Measurements from ENCODE around the gene NRCAM. TPM values are rescaled to one million over a fixed set of nuclear protein-coding genes. Genes with fewer than 3 reads are reported as not detected.
A peak's percentile ranks its signal among the peaks of the same experiment; 100 is the strongest.

Gene NRCAM
- total and polyA plus RNA-seq, 2 of the 13 experiments (the other 11 are each of a cell fraction or from before 2014, with no cell fraction given), result 0.31 to 0.33 TPM

- 59% methylated on average over 3 of the region's 3 CpGs for WGBS (ENCODE audit: low lambda C conversion rate)
- DNase-seq (ENCODE audit: low spot score) (no peak), ATAC-seq (no peak), FAIRE-seq (no peak)
- ChIA-PET POLR2A (no interaction called here), CTCF (ENCODE audit: low intra/inter-chr PET ratio, low total read pairs) (no interaction called here)
- no peak overlapping the region for H3K27ac ChIP-seq (ENCODE audit: extremely low read length, insufficient read depth, low read length)
- no peak overlapping the region for H2AFZ ChIP-seq (ENCODE audit: low read length)
- no peaks in the 10 kb centered on the region for H3K79me2 ChIP-seq (ENCODE audit: insufficient read depth, low read length)
- H3K9ac ChIP-seq (ENCODE audit: insufficient read depth, low read depth, low read length), result no peak overlapping the region
- in situ Hi-C loops (cut with HindIII; ENCODE audit: extremely low pct_ligation_motif_present, low pct_unique_long_range_greater_than_20kb) (loop anchor here (25.0 kb wide), 1 partner anchor 364 kb away; the partner anchor contains the start of gene CBLL1), intact Hi-C loops (cut with micrococcal nuclease; ENCODE audit: unreplicated experiment) (no loop called here)
- no peak overlapping the region for H3K4me3 ChIP-seq (replicated peaks in 1 of 3; ENCODE audit: insufficient read depth in 1 of 3, low read depth in 2 of 3, low read length in 3 of 3)
- no peaks in the 10 kb centered on the region for H3K9me3 ChIP-seq (ENCODE audit: low read length)
- H4K20me1 ChIP-seq (ENCODE audit: insufficient read depth, low read length), result no peaks in the 10 kb centered on the region
- no peaks in the 10 kb centered on the region; a peak in 1 of 5 replicates for H3K27me3 ChIP-seq (ENCODE audit: control insufficient read depth in 1 of 2, insufficient read depth in 2 of 2, low read length in 2 of 2)
- H3K4me2 ChIP-seq (ENCODE audit: low read depth, low read length), result no peak overlapping the region
- TF ChIP-seq, protein P1, sequence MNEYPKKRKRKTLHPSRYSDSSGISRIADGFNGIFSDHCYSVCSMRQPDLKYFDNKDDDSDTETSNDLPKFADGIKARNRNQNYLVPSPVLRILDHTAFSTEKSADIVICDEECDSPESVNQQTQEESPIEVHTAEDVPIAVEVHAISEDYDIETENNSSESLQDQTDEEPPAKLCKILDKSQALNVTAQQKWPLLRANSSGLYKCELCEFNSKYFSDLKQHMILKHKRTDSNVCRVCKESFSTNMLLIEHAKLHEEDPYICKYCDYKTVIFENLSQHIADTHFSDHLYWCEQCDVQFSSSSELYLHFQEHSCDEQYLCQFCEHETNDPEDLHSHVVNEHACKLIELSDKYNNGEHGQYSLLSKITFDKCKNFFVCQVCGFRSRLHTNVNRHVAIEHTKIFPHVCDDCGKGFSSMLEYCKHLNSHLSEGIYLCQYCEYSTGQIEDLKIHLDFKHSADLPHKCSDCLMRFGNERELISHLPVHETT (CRISPR knock-in tag; conservative IDR thresholded peaks at IDR 0.05), result no peak
- TF ChIP-seq HMG20B (CRISPR knock-in tag; conservative IDR thresholded peaks at IDR 0.05) (no peak), ZNF7 (CRISPR knock-in tag; IDR thresholded peaks at IDR 0.05) (peak; percentile 91), ZFP41 (CRISPR knock-in tag; IDR thresholded peaks at IDR 0.05; ENCODE audit: borderline replicate concordance) (no peak)
- peaks cover 28% of the 10 kb centered on the region for H3K4me1 ChIP-seq (ENCODE audit: insufficient read depth, low read length)
- BruUV-seq (replicated peaks), result no TSS peak
- no peaks in the 10 kb centered on the region for H3K36me3 ChIP-seq (replicated peaks in 1 of 2; ENCODE audit: control insufficient read depth in 1 of 2, insufficient read depth in 2 of 2, low read length in 2 of 2)
Measured at GRCh38 chr7:108101759-108102158, 354.5 kb downstream of the NRCAM start.

- 97% methylated on average over 1 of the region's 1 CpG for WGBS (ENCODE audit: low lambda C conversion rate)
- peaks cover 46% of the 10 kb centered on the region for H3K4me1 ChIP-seq (ENCODE audit: insufficient read depth, low read length)
- FAIRE-seq, result no peak
- H3K36me3 ChIP-seq (replicated peaks in 1 of 2; ENCODE audit: control insufficient read depth in 1 of 2, insufficient read depth in 2 of 2, low read length in 2 of 2), result no peaks in the 10 kb centered on the region
- H3K27ac ChIP-seq (ENCODE audit: extremely low read length, insufficient read depth, low read length), result no peak overlapping the region
- H3K27me3 ChIP-seq (ENCODE audit: control insufficient read depth in 1 of 2, insufficient read depth in 2 of 2, low read length in 2 of 2), result no peaks in the 10 kb centered on the region; a peak in 1 of 5 replicates
- no peaks in the 10 kb centered on the region for H3K79me2 ChIP-seq (ENCODE audit: insufficient read depth, low read length)
- ChIA-PET POLR2A (no interaction called here), CTCF (ENCODE audit: low intra/inter-chr PET ratio, low total read pairs) (no interaction called here)
- intact Hi-C loops (cut with micrococcal nuclease; ENCODE audit: unreplicated experiment), result loop anchor here (5.0 kb wide), 1 partner anchor 47 kb away; no protein-coding TSS in a partner anchor
- H3K4me3 ChIP-seq (replicated peaks in 1 of 3; ENCODE audit: insufficient read depth in 1 of 3, low read depth in 2 of 3, low read length in 3 of 3), result no peak overlapping the region
- DNase-seq (ENCODE audit: low spot score), result no peak
- no peaks in the 10 kb centered on the region for H4K20me1 ChIP-seq (ENCODE audit: insufficient read depth, low read length)
- no peak overlapping the region for H3K9ac ChIP-seq (ENCODE audit: insufficient read depth, low read depth, low read length)
- no peaks in the 10 kb centered on the region for H3K9me3 ChIP-seq (ENCODE audit: low read length)
- no peak for ATAC-seq
- H3K4me2 ChIP-seq (ENCODE audit: low read depth, low read length), result no peak overlapping the region
- no peak overlapping the region for H2AFZ ChIP-seq (ENCODE audit: low read length)
- no TSS peak for BruUV-seq (replicated peaks)
- in situ Hi-C loops (cut with HindIII; ENCODE audit: extremely low pct_ligation_motif_present, low pct_unique_long_range_greater_than_20kb), result loop anchor here (25.0 kb wide), 1 partner anchor 362 kb away; the partner anchor contains the start of gene CBLL1
- TF ChIP-seq, protein P2, sequence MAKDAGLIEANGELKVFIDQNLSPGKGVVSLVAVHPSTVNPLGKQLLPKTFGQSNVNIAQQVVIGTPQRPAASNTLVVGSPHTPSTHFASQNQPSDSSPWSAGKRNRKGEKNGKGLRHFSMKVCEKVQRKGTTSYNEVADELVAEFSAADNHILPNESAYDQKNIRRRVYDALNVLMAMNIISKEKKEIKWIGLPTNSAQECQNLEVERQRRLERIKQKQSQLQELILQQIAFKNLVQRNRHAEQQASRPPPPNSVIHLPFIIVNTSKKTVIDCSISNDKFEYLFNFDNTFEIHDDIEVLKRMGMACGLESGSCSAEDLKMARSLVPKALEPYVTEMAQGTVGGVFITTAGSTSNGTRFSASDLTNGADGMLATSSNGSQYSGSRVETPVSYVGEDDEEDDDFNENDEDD (CRISPR knock-in tag; IDR thresholded peaks at IDR 0.05; ENCODE audit: borderline replicate concordance), result no peak
- no peak for TF ChIP-seq JUN (CRISPR knock-in tag; IDR thresholded peaks at IDR 0.05)
- TF ChIP-seq ARNT2 (CRISPR knock-in tag; IDR thresholded peaks at IDR 0.05; ENCODE audit: low read depth), result no peak
- TF ChIP-seq, protein P3, sequence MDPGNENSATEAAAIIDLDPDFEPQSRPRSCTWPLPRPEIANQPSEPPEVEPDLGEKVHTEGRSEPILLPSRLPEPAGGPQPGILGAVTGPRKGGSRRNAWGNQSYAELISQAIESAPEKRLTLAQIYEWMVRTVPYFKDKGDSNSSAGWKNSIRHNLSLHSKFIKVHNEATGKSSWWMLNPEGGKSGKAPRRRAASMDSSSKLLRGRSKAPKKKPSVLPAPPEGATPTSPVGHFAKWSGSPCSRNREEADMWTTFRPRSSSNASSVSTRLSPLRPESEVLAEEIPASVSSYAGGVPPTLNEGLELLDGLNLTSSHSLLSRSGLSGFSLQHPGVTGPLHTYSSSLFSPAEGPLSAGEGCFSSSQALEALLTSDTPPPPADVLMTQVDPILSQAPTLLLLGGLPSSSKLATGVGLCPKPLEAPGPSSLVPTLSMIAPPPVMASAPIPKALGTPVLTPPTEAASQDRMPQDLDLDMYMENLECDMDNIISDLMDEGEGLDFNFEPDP (CRISPR knock-in tag; conservative IDR thresholded peaks at IDR 0.05), result no peak
- TF ChIP-seq SNRNP70 (IDR thresholded peaks at IDR 0.05; ENCODE audit: low read depth, low read length), result no peak
- no peak for TF ChIP-seq U2AF1 (optimal IDR thresholded peaks at IDR 0.05; ENCODE audit: low read depth, low read length)
- TF ChIP-seq ATF3 (CRISPR knock-in tag; IDR thresholded peaks at IDR 0.05), result no peak
- TF ChIP-seq ZNF24 (IDR thresholded peaks at IDR 0.05), result no peak
- TF ChIP-seq MYC (CRISPR knock-in tag; IDR thresholded peaks at IDR 0.05; ENCODE audit: borderline replicate concordance), result no peak
- TF ChIP-seq MED8 (CRISPR knock-in tag; IDR thresholded peaks at IDR 0.05; ENCODE audit: insufficient replicate concordance), result no peak
- TF ChIP-seq NCOA5 (CRISPR knock-in tag; IDR thresholded peaks at IDR 0.05), result no peak
- no peak for TF ChIP-seq ZNF761 (CRISPR knock-in tag; conservative IDR thresholded peaks at IDR 0.05)
Measured at GRCh38 chr7:108099713-108100112, 356.5 kb downstream of the NRCAM start.

All from HepG2 (cell line).